Dendritic cell treated with granulocyte-macrophage colony-stimulating factor and Interleukin-4, amounts not matched to agents 40 ng/mL and 50 ng/mL, for 4 days (primary cell): ENCODE data around the gene DPP6.
A peak's percentile ranks its signal among the peaks of the same experiment; 100 is the strongest.
"Not testable (repeated sequence)": the region's sequence is repeated elsewhere in the genome, so short reads cannot be mapped to it uniquely, and the experiment has no call there.

Experiments used
- H3K27ac Mint-ChIP-seq: one replicate; pipeline ENCODE4 v1.8.0; 2022; ENCODE audit warnings: mild to moderate bottlenecking, mixed read lengths
- H3K27me3 Mint-ChIP-seq: one replicate; pipeline ENCODE4 v1.8.0; 2022; ENCODE audit warnings: mild to moderate bottlenecking, mixed read lengths
- H3K36me3 Mint-ChIP-seq: one replicate; pipeline ENCODE4 v1.8.0; 2022; ENCODE audit warnings: low read depth, mixed read lengths
- H3K4me1 Mint-ChIP-seq: one replicate; pipeline ENCODE4 v1.8.0; 2022; ENCODE audit warnings: low read depth, mixed read lengths
- H3K4me3 Mint-ChIP-seq: one replicate; pipeline ENCODE4 v1.8.0; 2022; ENCODE audit warnings: mild to moderate bottlenecking, moderate library complexity, mixed read lengths
- H3K9me3 Mint-ChIP-seq: one replicate; pipeline ENCODE4 v1.8.0; 2022; ENCODE audit warnings: mixed read lengths
- intact Hi-C: fragments of 100-400 bp; cut with micrococcal nuclease; formaldehyde crosslinking; loops from one replicate; pipeline ENCODE4 v1.15.0; 2022

DPP6 gene

GRCh38 chr7:154918266-154918665, 866.1 kb downstream of the DPP6 start:
- Mint-ChIP-seq H3K4me1 (peaks cover 5% of the 10 kb centered on the region), H3K36me3 (no peaks in the 10 kb centered on the region), H3K27ac (no peak overlapping the region), H3K4me3 (no peak overlapping the region), H3K27me3 (peaks cover 30% of the 10 kb centered on the region), H3K9me3 (peaks cover 10% of the 10 kb centered on the region)
- intact Hi-C loops = loop anchor here (10.0 kb wide), 1 partner anchor 1897 kb away; no protein-coding TSS in a partner anchor

- intact Hi-C loops = loop anchor here (10.0 kb wide), 1 partner anchor 1896 kb away; no protein-coding TSS in a partner anchor
- Mint-ChIP-seq H3K9me3 (peaks cover 10% of the 10 kb centered on the region), H3K4me3 (no peak overlapping the region), H3K27me3 (peaks cover 27% of the 10 kb centered on the region), H3K27ac (no peak overlapping the region), H3K36me3 (no peaks in the 10 kb centered on the region), H3K4me1 (peaks cover 3% of the 10 kb centered on the region)
Observed at GRCh38 chr7:154918741-154919140, 866.5 kb downstream of the DPP6 start.

- Mint-ChIP-seq H3K4me3 (no peak overlapping the region), H3K27ac (no peak overlapping the region), H3K36me3 (no peaks in the 10 kb centered on the region), H3K27me3 (peaks cover 21% of the 10 kb centered on the region), H3K9me3 (peaks cover 10% of the 10 kb centered on the region), H3K4me1 (no peaks in the 10 kb centered on the region)
- intact Hi-C loops = loop anchor here (10.0 kb wide), 3 partner anchors 265 to 1895 kb away; no protein-coding TSS in a partner anchor
Observed at GRCh38 chr7:154919344-154920225, 867.4 kb downstream of the DPP6 start.

- H3K27me3 Mint-ChIP-seq, H3K4me3 Mint-ChIP-seq, H3K27ac Mint-ChIP-seq, H3K36me3 Mint-ChIP-seq, H3K4me1 Mint-ChIP-seq, H3K9me3 Mint-ChIP-seq: not testable (repeated sequence)
- intact Hi-C loops = loop anchor here (10.0 kb wide), 2 partner anchors 262 to 832 kb away; no protein-coding TSS in a partner anchor
Observed at GRCh38 chr7:154922472-154922871, 870.3 kb downstream of the DPP6 start.

GRCh38 chr7:154927624-154928125, 875.5 kb downstream of the DPP6 start:
- H3K27me3 Mint-ChIP-seq = peaks cover 4% of the 10 kb centered on the region
- H3K27ac Mint-ChIP-seq = peak overlapping the region; percentile 98
- H3K9me3 Mint-ChIP-seq = peaks cover 3% of the 10 kb centered on the region
- peaks cover 14% of the 10 kb centered on the region for H3K36me3 Mint-ChIP-seq
- intact Hi-C loops = loop anchor here (1.0 to 10.0 kb wide), 7 partner anchors 26 to 827 kb away; partner anchors contain the start of genes INSIG1 and PAXIP1
- peaks cover 19% of the 10 kb centered on the region for H3K4me1 Mint-ChIP-seq
- peak overlapping the region; percentile 98 for H3K4me3 Mint-ChIP-seq

GRCh38 chr7:154928136-154929005, 876.2 kb downstream of the DPP6 start:
- Mint-ChIP-seq H3K27me3 (peaks cover 4% of the 10 kb centered on the region), H3K36me3 (peaks cover 21% of the 10 kb centered on the region), H3K27ac (peak overlapping the region; percentile 98), H3K4me3 (peak overlapping the region; percentile 98), H3K4me1 (peaks cover 19% of the 10 kb centered on the region), H3K9me3 (peaks cover 5% of the 10 kb centered on the region)
- intact Hi-C loops = loop anchor here (2.0 to 10.0 kb wide), 6 partner anchors 74 to 826 kb away; partner anchors contain the start of genes INSIG1 and PAXIP1

GRCh38 chr7:154929006-154929726, 877.0 kb downstream of the DPP6 start:
- Mint-ChIP-seq H3K4me3 (peak overlapping the region; percentile 98), H3K36me3 (peaks cover 29% of the 10 kb centered on the region), H3K27ac (peak overlapping the region; percentile 98), H3K4me1 (peaks cover 19% of the 10 kb centered on the region), H3K27me3 (peaks cover 4% of the 10 kb centered on the region), H3K9me3 (peaks cover 13% of the 10 kb centered on the region)
- intact Hi-C loops = loop anchor here (2.0 to 10.0 kb wide), 6 partner anchors 74 to 826 kb away; partner anchors contain the start of genes INSIG1 and PAXIP1

GRCh38 chr7:154931906-154932305, 879.7 kb downstream of the DPP6 start:
- H3K27ac Mint-ChIP-seq = no peak overlapping the region
- intact Hi-C loops = no loop called here
- H3K36me3 Mint-ChIP-seq = peaks cover 41% of the 10 kb centered on the region
- peaks cover 19% of the 10 kb centered on the region for H3K4me1 Mint-ChIP-seq
- no peak overlapping the region for H3K4me3 Mint-ChIP-seq
- H3K9me3 Mint-ChIP-seq = peaks cover 25% of the 10 kb centered on the region
- no peaks in the 10 kb centered on the region for H3K27me3 Mint-ChIP-seq

GRCh38 chr7:154934353-154934952, 882.3 kb downstream of the DPP6 start:
- H3K4me3 Mint-ChIP-seq = not testable (repeated sequence)
- H3K4me1 Mint-ChIP-seq = peaks cover 20% of the 10 kb centered on the region

GRCh38 chr7:154937837-154938236, 885.6 kb downstream of the DPP6 start:
- Mint-ChIP-seq H3K36me3 (peaks cover 48% of the 10 kb centered on the region), H3K27ac (no peak overlapping the region), H3K9me3 (peaks cover 25% of the 10 kb centered on the region), H3K4me1 (peaks cover 13% of the 10 kb centered on the region), H3K27me3 (no peaks in the 10 kb centered on the region), H3K4me3 (no peak overlapping the region)
- intact Hi-C loops = no loop called here

More at GRCh38 chr7:154934353-154934952, 882.3 kb downstream of the DPP6 start:
- Mint-ChIP-seq H3K36me3 (peaks cover 34% of the 10 kb centered on the region), H3K9me3 (peaks cover 25% of the 10 kb centered on the region)
- H3K27me3 Mint-ChIP-seq, H3K27ac Mint-ChIP-seq, intact Hi-C loops: not testable (repeated sequence)

GRCh38 chr7:154942691-154943090, 890.5 kb downstream of the DPP6 start:
- H3K36me3 Mint-ChIP-seq = peaks cover 68% of the 10 kb centered on the region
- no peak overlapping the region for H3K4me3 Mint-ChIP-seq
- H3K4me1 Mint-ChIP-seq = peaks cover 12% of the 10 kb centered on the region
- H3K9me3 Mint-ChIP-seq = no peaks in the 10 kb centered on the region
- no peak overlapping the region for H3K27ac Mint-ChIP-seq
- H3K27me3 Mint-ChIP-seq = no peaks in the 10 kb centered on the region
- intact Hi-C loops = no loop called here
